H9 (cell line): ENCODE data around the gene L3MBTL4. TPM values are rescaled to one million over a fixed set of nuclear protein-coding genes. Genes with fewer than 3 reads are reported as not detected.

ENCODE experiments used
- DNase-seq: peaks from one replicate; pipeline ENCODE4 v3.0.0-alpha.2; 2017
- H2AFZ ChIP-seq: one replicate; pipeline ENCODE4 v1.6.1; 2013; ENCODE audit warnings: mild to moderate bottlenecking, low read length, control low read depth, moderate library complexity
- H2AK5ac ChIP-seq: 2 replicates; pipeline ENCODE4 v1.6.1; 2013; ENCODE audit warnings: low read length, control low read depth, mixed read lengths; ENCODE audit not compliant: insufficient read length
- H2BK120ac ChIP-seq: one replicate; pipeline ENCODE4 v1.6.1; 2013; ENCODE audit warnings: low read depth, mild to moderate bottlenecking, low read length, control low read depth, inconsistent platforms; ENCODE audit not compliant: poor library complexity, severe bottlenecking
- H2BK12ac ChIP-seq: 2 replicates; pipeline ENCODE4 v1.6.1; 2013; ENCODE audit warnings: low read length, control low read depth, mixed read lengths, low read depth; ENCODE audit not compliant: insufficient read length
- H2BK15ac ChIP-seq: 2 replicates; pipeline ENCODE4 v1.6.1; 2013; ENCODE audit warnings: low read depth, low read length, control low read depth
- H2BK20ac ChIP-seq: one replicate; pipeline ENCODE4 v1.6.1; 2013; ENCODE audit warnings: low read depth, mild to moderate bottlenecking, low read length, control low read depth, inconsistent platforms; ENCODE audit not compliant: poor library complexity, severe bottlenecking
- H2BK5ac ChIP-seq: 2 replicates; pipeline ENCODE4 v1.6.1; 2013; ENCODE audit warnings: low read length, control low read depth, mixed read lengths; ENCODE audit not compliant: insufficient read length
- H3K14ac ChIP-seq: 2 replicates; pipeline ENCODE4 v1.6.1; 2013; ENCODE audit warnings: low read length, control low read depth; ENCODE audit not compliant: insufficient read depth
- H3K18ac ChIP-seq: 2 replicates; pipeline ENCODE4 v1.6.1; 2013; ENCODE audit warnings: low read depth, mild to moderate bottlenecking, mixed read lengths, low read length, control low read depth; ENCODE audit not compliant: insufficient read length
- H3K23ac ChIP-seq: 2 replicates; pipeline ENCODE4 v1.6.1; 2013; ENCODE audit warnings: low read length, control low read depth, mixed read lengths, low read depth; ENCODE audit not compliant: insufficient read length
- H3K23me2 ChIP-seq: 2 replicates; pipeline ENCODE4 v1.6.1; 2013; ENCODE audit warnings: low read depth, mild to moderate bottlenecking, mixed read lengths, low read length, control low read depth; ENCODE audit not compliant: insufficient read length, poor library complexity, severe bottlenecking
- H3K27ac ChIP-seq: 2 replicates; pipeline ENCODE4 v1.5.1; 2013; ENCODE audit warnings: low read length, control low read depth, mixed read lengths, low read depth; ENCODE audit not compliant: insufficient read length
- H3K27me3 ChIP-seq: 2 replicates; pipeline ENCODE4 v1.6.1; 2013; ENCODE audit warnings: low read length, control low read depth, inconsistent platforms; ENCODE audit not compliant: insufficient read depth
- H3K4ac ChIP-seq: 2 replicates; pipeline ENCODE4 v1.6.1; 2013; ENCODE audit warnings: low read depth, mild to moderate bottlenecking, control low read depth, inconsistent platforms, low read length, moderate library complexity
- H3K4me1 ChIP-seq: 2 replicates; pipeline ENCODE4 v1.6.1; 2013; ENCODE audit warnings: low read length, control low read depth, inconsistent platforms; ENCODE audit not compliant: insufficient read depth
- H3K4me2 ChIP-seq: 2 replicates; pipeline ENCODE4 v1.6.1; 2013; ENCODE audit warnings: low read length, control low read depth, mixed read lengths; ENCODE audit not compliant: insufficient read length, insufficient read depth
- H3K56ac ChIP-seq: 2 replicates; pipeline ENCODE4 v1.6.1; 2013; ENCODE audit warnings: low read depth, mild to moderate bottlenecking, mixed read lengths, low read length, control low read depth; ENCODE audit not compliant: insufficient read length
- H3K79me1 ChIP-seq: 2 replicates; pipeline ENCODE4 v1.6.1; 2013; ENCODE audit warnings: low read depth, mild to moderate bottlenecking, moderate library complexity, low read length, control low read depth, inconsistent platforms; ENCODE audit not compliant: insufficient read depth, poor library complexity, severe bottlenecking
- H3K79me2 ChIP-seq: 2 replicates; pipeline ENCODE4 v1.6.1; 2013; ENCODE audit warnings: low read length, control low read depth, inconsistent platforms; ENCODE audit not compliant: insufficient read depth
- H3K9ac ChIP-seq: 2 replicates; pipeline ENCODE4 v1.6.1; 2013; ENCODE audit warnings: low read length, control low read depth, mixed read lengths; ENCODE audit not compliant: insufficient read length; ENCODE audit errors: extremely low read depth
- H3K9me3 ChIP-seq: one replicate; pipeline ENCODE4 v1.6.1; 2013; ENCODE audit warnings: low read depth, low read length, inconsistent platforms; ENCODE audit not compliant: control insufficient read depth
- H3T11ph ChIP-seq: one replicate; pipeline ENCODE4 v1.6.1; 2013; ENCODE audit warnings: mild to moderate bottlenecking, low read length, control low read depth, inconsistent platforms
- H4K20me1 ChIP-seq: one replicate; pipeline ENCODE4 v1.6.1; 2013; ENCODE audit not compliant: control insufficient read depth, insufficient read length, insufficient read depth
- H4K5ac ChIP-seq: 2 replicates; pipeline ENCODE4 v1.6.1; 2013; ENCODE audit warnings: low read depth, mild to moderate bottlenecking, mixed read lengths, low read length, control low read depth; ENCODE audit not compliant: insufficient read length
- H4K8ac ChIP-seq: replicated peaks from 2 replicates; pipeline ENCODE4 v1.6.1; 2013; ENCODE audit warnings: low read length, control low read depth, mixed read lengths, low read depth; ENCODE audit not compliant: insufficient read length
- H4K91ac ChIP-seq: 2 replicates; pipeline ENCODE4 v1.6.1; 2013; ENCODE audit warnings: low read depth, mild to moderate bottlenecking, moderate library complexity, mixed read lengths, low read length, control low read depth; ENCODE audit not compliant: insufficient read length
- H3K27ac Mint-ChIP-seq, 3 experiments: 2 replicates in 2 of 3; 3 replicates in 1 of 3; pipeline ENCODE4 v1.8.0; 2020 to 2021; ENCODE audit warnings: mixed read lengths in 3 of 3, mild to moderate bottlenecking in 1 of 3, moderate library complexity in 1 of 3
- H3K27me3 Mint-ChIP-seq: 2 replicates; pipeline ENCODE4 v1.8.0; 2021; ENCODE audit warnings: low read depth, mild to moderate bottlenecking, moderate library complexity, mixed read lengths
- H3K36me3 Mint-ChIP-seq, 3 experiments: 2 replicates in 2 of 3; 3 replicates in 1 of 3; pipeline ENCODE4 v1.8.0; 2020 to 2021; ENCODE audit warnings: low read depth in 3 of 3, mixed read lengths in 3 of 3; ENCODE audit not compliant: insufficient read depth in 1 of 3
- H3K4me1 Mint-ChIP-seq, 2 experiments: 2 replicates each; pipeline ENCODE4 v1.8.0; 2020; ENCODE audit warnings: mixed read lengths in 2 of 2
- H3K4me3 Mint-ChIP-seq, 2 experiments: 2 replicates in 1 of 2; 3 replicates in 1 of 2; pipeline ENCODE4 v1.8.0; 2020 to 2021; ENCODE audit warnings: mild to moderate bottlenecking in 2 of 2, mixed read lengths in 2 of 2, moderate library complexity in 1 of 2
- H3K9me3 Mint-ChIP-seq, 2 experiments: 2 replicates in 1 of 2; 3 replicates in 1 of 2; pipeline ENCODE4 v1.8.0; 2020; ENCODE audit warnings: mild to moderate bottlenecking in 2 of 2, mixed read lengths in 2 of 2, moderate library complexity in 1 of 2
- WGBS: extraction: QIAGEN DNeasy Blood & Tissue Kit; methylation state at CpG from one replicate; pipeline ENCODE4 v1.1.7; 2013; ENCODE audit warnings: missing lambda C conversion rate, low lambda C conversion rate, mixed read lengths; ENCODE audit not compliant: insufficient read length; ENCODE audit errors: extremely low coverage; 5-methylcytosine and 5-hydroxymethylcytosine counted together
- total RNA-seq: library from RNA; stranded (reverse); gene quantifications from 2 replicates; pipeline ENCODE4 v1.2.1, GENCODE V29; 2021
- TF ChIP-seq, protein P1 (sequence below): fragments of 200-600 bp; sonication (generic); conservative IDR thresholded peaks from 3 replicates; pipeline ENCODE4 v1.8.0; 2021; ENCODE audit warnings: antibody characterized with exemption, mild to moderate bottlenecking

Gene L3MBTL4
- total RNA-seq, 1 experiment from 2014 or later: 1.9 TPM

GRCh38 chr18:6342990-6343389, 71.7 kb downstream of the L3MBTL4 start:
- Mint-ChIP-seq H3K36me3 (peaks cover 0 to 30% (median 6%) of the 10 kb centered on the region in 3 experiments; a peak in 5 of 7 replicates), H3K27ac (no peak overlapping the region), H3K4me3 (no peak overlapping the region), H3K27me3 (peaks cover 2% of the 10 kb centered on the region), H3K9me3 (peaks cover 20 to 24% of the 10 kb centered on the region in 2 experiments), H3K4me1 (peaks cover 0 to 14% of the 10 kb centered on the region in 2 experiments; a peak in 2 of 4 replicates)
- Histone ChIP-seq H3K56ac (no peak overlapping the region), H3K27me3 (no peaks in the 10 kb centered on the region), H2AK5ac (no peak overlapping the region), H3K23me2 (no peaks in the 10 kb centered on the region), H3K14ac (no peak overlapping the region), H4K8ac (no peak overlapping the region), H3K4me2 (no peak overlapping the region), H2AFZ (no peak overlapping the region), H3K23ac (no peak overlapping the region), H3K79me1 (no peaks in the 10 kb centered on the region), H4K5ac (no peak overlapping the region), H2BK120ac (no peak overlapping the region), H3K79me2 (no peaks in the 10 kb centered on the region), H2BK15ac (no peak overlapping the region), H2BK12ac (no peak overlapping the region), H3T11ph (no peak overlapping the region), H3K4ac (no peak overlapping the region), H3K18ac (no peak overlapping the region), H3K9ac (no peak overlapping the region), H3K9me3 (no peaks in the 10 kb centered on the region), H2BK5ac (no peak overlapping the region), H4K91ac (no peak overlapping the region), H4K20me1 (no peaks in the 10 kb centered on the region), H3K27ac (no peak overlapping the region), H3K4me1 (no peaks in the 10 kb centered on the region), H2BK20ac (no peak overlapping the region)
- no peak for DNase-seq
- TF ChIP-seq, protein P1, sequence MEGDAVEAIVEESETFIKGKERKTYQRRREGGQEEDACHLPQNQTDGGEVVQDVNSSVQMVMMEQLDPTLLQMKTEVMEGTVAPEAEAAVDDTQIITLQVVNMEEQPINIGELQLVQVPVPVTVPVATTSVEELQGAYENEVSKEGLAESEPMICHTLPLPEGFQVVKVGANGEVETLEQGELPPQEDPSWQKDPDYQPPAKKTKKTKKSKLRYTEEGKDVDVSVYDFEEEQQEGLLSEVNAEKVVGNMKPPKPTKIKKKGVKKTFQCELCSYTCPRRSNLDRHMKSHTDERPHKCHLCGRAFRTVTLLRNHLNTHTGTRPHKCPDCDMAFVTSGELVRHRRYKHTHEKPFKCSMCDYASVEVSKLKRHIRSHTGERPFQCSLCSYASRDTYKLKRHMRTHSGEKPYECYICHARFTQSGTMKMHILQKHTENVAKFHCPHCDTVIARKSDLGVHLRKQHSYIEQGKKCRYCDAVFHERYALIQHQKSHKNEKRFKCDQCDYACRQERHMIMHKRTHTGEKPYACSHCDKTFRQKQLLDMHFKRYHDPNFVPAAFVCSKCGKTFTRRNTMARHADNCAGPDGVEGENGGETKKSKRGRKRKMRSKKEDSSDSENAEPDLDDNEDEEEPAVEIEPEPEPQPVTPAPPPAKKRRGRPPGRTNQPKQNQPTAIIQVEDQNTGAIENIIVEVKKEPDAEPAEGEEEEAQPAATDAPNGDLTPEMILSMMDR: no peak
- WGBS: no CpG with 5 or more reads among the region's 2 CpGs
